Measurements from ENCODE around the gene FBXO7. TPM values are rescaled to one million over a fixed set of nuclear protein-coding genes. Genes with fewer than 3 reads are reported as not detected.

FBXO7 gene
- total and polyA plus RNA-seq, 12 donors, result 52.0 to 183 (median 112) TPM

GRCh38 chr22:32515084-32515483, 40.5 kb downstream of the FBXO7 start:
- WGBS, 4 donors, result 94 to 100% (median 97%) methylated on average over 2 of the region's 2 CpGs
- TF ChIP-seq CTCF (IDR thresholded peaks at IDR 0.05) (no peak), POLR2A (IDR thresholded peaks at IDR 0.05) (no peak)
- no peaks in the 10 kb centered on the region for H3K4me1 ChIP-seq (replicated peaks in 1 of 2)
- H3K36me3 ChIP-seq (replicated peaks in 1 of 2), result no peaks in the 10 kb centered on the region
- H3K27ac ChIP-seq, result no peak overlapping the region
- intact Hi-C loops (cut with DNase I), result no loop called here
- DNase-seq, result no peak
- no peaks in the 10 kb centered on the region for H3K9me3 ChIP-seq (replicated peaks in 1 of 3)
- no peaks in the 10 kb centered on the region for H3K27me3 ChIP-seq
- no peak overlapping the region for H3K4me3 ChIP-seq

GRCh38 chr22:32517488-32517887, 42.9 kb downstream of the FBXO7 start:
- H3K9me3 ChIP-seq (replicated peaks in 1 of 3), result no peaks in the 10 kb centered on the region
- WGBS, 4 donors, result 96 to 99% (median 97%) methylated on average over 3 of the region's 3 CpGs

DNA sequence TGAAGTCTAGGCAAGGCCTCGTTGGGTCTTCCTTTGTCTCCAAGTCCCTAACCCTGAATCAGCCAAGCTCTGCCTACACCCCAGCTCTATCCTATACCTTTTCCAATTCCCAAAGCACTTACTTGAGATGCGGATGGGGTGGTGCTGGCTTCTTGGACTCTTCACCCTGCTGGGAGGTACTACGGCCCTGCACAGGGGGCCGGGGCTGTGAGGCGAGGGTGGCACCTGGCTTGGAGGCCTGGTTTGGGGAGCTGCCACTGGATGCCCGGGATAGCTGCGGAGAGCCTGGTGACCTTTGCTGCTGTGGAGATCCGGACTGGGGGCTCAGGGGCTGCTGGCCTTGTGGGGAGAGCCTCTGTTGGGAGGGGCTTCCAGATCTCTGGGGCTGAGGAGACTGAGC, 43.3 kb downstream of the FBXO7 start:
- WGBS, 4 donors, result 87 to 95% (median 92%) methylated on average over 5 to 8 of the region's 8 CpGs
- DNase-seq, result no peak
- H3K4me1 ChIP-seq (replicated peaks in 1 of 2), result no peaks in the 10 kb centered on the region
- TF ChIP-seq CTCF (IDR thresholded peaks at IDR 0.05) (no peak), POLR2A (IDR thresholded peaks at IDR 0.05) (no peak)
- no peak overlapping the region for H3K27ac ChIP-seq
- intact Hi-C loops (cut with DNase I), result no loop called here
- no peaks in the 10 kb centered on the region for H3K9me3 ChIP-seq (replicated peaks in 1 of 3)
- H3K27me3 ChIP-seq, result no peaks in the 10 kb centered on the region
- no peak overlapping the region for H3K4me3 ChIP-seq
- H3K36me3 ChIP-seq (replicated peaks in 1 of 2), result no peaks in the 10 kb centered on the region

More at GRCh38 chr22:32517488-32517887, 42.9 kb downstream of the FBXO7 start:
- Histone ChIP-seq H3K4me1 (replicated peaks in 1 of 2) (no peaks in the 10 kb centered on the region), H3K27me3 (no peaks in the 10 kb centered on the region), H3K4me3 (no peak overlapping the region), H3K27ac (no peak overlapping the region), H3K36me3 (replicated peaks in 1 of 2) (no peaks in the 10 kb centered on the region)
- DNase-seq, result no peak
- TF ChIP-seq POLR2A (IDR thresholded peaks at IDR 0.05), result no peak
- no peak for TF ChIP-seq CTCF (IDR thresholded peaks at IDR 0.05)
- intact Hi-C loops (cut with DNase I), result no loop called here

- DNase-seq, result no peak
- Histone ChIP-seq H3K9me3 (replicated peaks in 1 of 3) (no peaks in the 10 kb centered on the region), H3K4me3 (no peak overlapping the region), H3K27me3 (no peaks in the 10 kb centered on the region), H3K36me3 (replicated peaks in 1 of 2) (no peaks in the 10 kb centered on the region), H3K4me1 (replicated peaks in 1 of 2) (no peaks in the 10 kb centered on the region), H3K27ac (no peak overlapping the region)
- intact Hi-C loops (cut with DNase I), result no loop called here
- TF ChIP-seq POLR2A (IDR thresholded peaks at IDR 0.05) (no peak), CTCF (IDR thresholded peaks at IDR 0.05) (no peak)
- WGBS, 4 donors, result 60 to 81% (median 69%) methylated on average over 1 of the region's 1 CpG
Observed at GRCh38 chr22:32518381-32518780, 43.8 kb downstream of the FBXO7 start.

All from adrenal gland (tissue), 12 donors.